Measurements from ENCODE around the gene CCDC85C. TPM values are rescaled to one million over a fixed set of nuclear protein-coding genes. Genes with fewer than 3 reads are reported as not detected.

The CCDC85C gene
- total RNA-seq, 2 experiments from 2014 or later: 6.4 to 15.0 TPM

- Histone ChIP-seq H3K79me2 (ENCODE audit: insufficient read depth, low read depth, low read length) (no peaks in the 10 kb centered on the region), H4K20me1 (ENCODE audit: insufficient read depth, low read length) (no peaks in the 10 kb centered on the region), H3K9me3 (ENCODE audit: low read length) (no peaks in the 10 kb centered on the region), H3K4me3 (ENCODE audit: low read depth, low read length, poor library complexity, severe bottlenecking) (no peak overlapping the region), H3K4me2 (ENCODE audit: low read length) (no peak overlapping the region), H3K27ac (ENCODE audit: low read depth, low read length, poor library complexity, severe bottlenecking) (no peak overlapping the region), H2AFZ (ENCODE audit: low read length) (no peak overlapping the region), H3K4me1 (ENCODE audit: insufficient read depth, low read length, poor library complexity, severe bottlenecking) (no peaks in the 10 kb centered on the region), H3K36me3 (ENCODE audit: insufficient read depth, low read length) (no peaks in the 10 kb centered on the region), H3K9me2 (ENCODE audit: insufficient read depth, low read length) (no peaks in the 10 kb centered on the region)
- TF ChIP-seq CTCF (conservative IDR thresholded peaks at IDR 0.05; ENCODE audit: low read length) (no peak), EZH2phosphoT487 (IDR thresholded peaks at IDR 0.05; ENCODE audit: borderline replicate concordance, low read depth, low read length) (no peak)
- no peak for DNase-seq (ENCODE audit: low spot score)
- CTCF ChIA-PET (ENCODE audit: unreplicated experiment): no interaction called here
- no TSS peak for BruUV-seq (replicated peaks)
- intact Hi-C loops (cut with micrococcal nuclease; ENCODE audit: unreplicated experiment): no loop called here
- POLR2A ChIA-PET: no interaction called here
Observed at GRCh38 chr14:99592394-99592793, 11.6 kb downstream of the CCDC85C start.

GRCh38 chr14:99590746-99591555 is 13.1 kb downstream of the CCDC85C start:
- Histone ChIP-seq H3K27ac (ENCODE audit: low read depth, low read length, poor library complexity, severe bottlenecking) (no peak overlapping the region), H3K4me2 (ENCODE audit: low read length) (no peak overlapping the region), H3K9me3 (ENCODE audit: low read length) (no peaks in the 10 kb centered on the region), H3K36me3 (ENCODE audit: insufficient read depth, low read length) (no peaks in the 10 kb centered on the region), H4K20me1 (ENCODE audit: insufficient read depth, low read length) (no peaks in the 10 kb centered on the region), H3K79me2 (ENCODE audit: insufficient read depth, low read depth, low read length) (no peaks in the 10 kb centered on the region), H3K4me1 (ENCODE audit: insufficient read depth, low read length, poor library complexity, severe bottlenecking) (no peaks in the 10 kb centered on the region), H3K4me3 (ENCODE audit: low read depth, low read length, poor library complexity, severe bottlenecking) (no peak overlapping the region), H3K9me2 (ENCODE audit: insufficient read depth, low read length) (no peaks in the 10 kb centered on the region), H2AFZ (ENCODE audit: low read length) (no peak overlapping the region)
- intact Hi-C loops (cut with micrococcal nuclease; ENCODE audit: unreplicated experiment): no loop called here
- CTCF ChIA-PET (ENCODE audit: unreplicated experiment): no interaction called here
- BruUV-seq (replicated peaks): no TSS peak
- no peak for DNase-seq (ENCODE audit: low spot score)
- TF ChIP-seq EZH2phosphoT487 (IDR thresholded peaks at IDR 0.05; ENCODE audit: borderline replicate concordance, low read depth, low read length): no peak
- no peak for TF ChIP-seq CTCF (conservative IDR thresholded peaks at IDR 0.05; ENCODE audit: low read length)
- POLR2A ChIA-PET: no interaction called here

Measured in OCI-LY7 (cell line).